HG02870 (cell line): Measurements from ENCODE around the gene PDCL3.

Source experiments
- ATAC-seq: cut with Tn5 transposase; IDR thresholded peaks from one replicate; pipeline ENCODE4 v1.9.1; 2021; ENCODE audit warnings: mild to moderate bottlenecking, moderate library complexity; ENCODE audit not compliant: unreplicated experiment

Gene PDCL3

GRCh38 chr2:100562613-100563406 lies at the start of gene PDCL3:
Gene PDCL3, plus strand, starts transcription at chr2:100562993. Its CDS starts 75 bp downstream, at chr2:100563068.
- ATAC-seq, result peak; percentile 93

GRCh38 chr2:100513650-100514049 lies 49.1 kb upstream of the PDCL3 start:
- no peak for ATAC-seq

GRCh38 chr2:100517556-100517955 lies 45.2 kb upstream of the PDCL3 start:
- ATAC-seq, result no peak

- ATAC-seq, result no peak
Observed at GRCh38 chr2:100518801-100519200, 44.0 kb upstream of the PDCL3 start.

GRCh38 chr2:100520224-100520623 lies 42.6 kb upstream of the PDCL3 start:
- no peak for ATAC-seq

- ATAC-seq, result no peak
Observed at GRCh38 chr2:100522430-100522829, 40.4 kb upstream of the PDCL3 start.

GRCh38 chr2:100524331-100524730 lies 38.5 kb upstream of the PDCL3 start:
- no peak for ATAC-seq

GRCh38 chr2:100526868-100527267 lies 35.9 kb upstream of the PDCL3 start:
- ATAC-seq, result no peak

- no peak for ATAC-seq
Observed at GRCh38 chr2:100527440-100528015, 35.3 kb upstream of the PDCL3 start.

- no peak for ATAC-seq
Observed at GRCh38 chr2:100529176-100529575, 33.6 kb upstream of the PDCL3 start.

- ATAC-seq, result no peak
Observed at GRCh38 chr2:100529900-100530299, 32.9 kb upstream of the PDCL3 start.

- ATAC-seq, result no peak
Observed at GRCh38 chr2:100535855-100536254, 26.9 kb upstream of the PDCL3 start.

GRCh38 chr2:100537918-100538317 lies 24.9 kb upstream of the PDCL3 start:
- ATAC-seq, result no peak

GRCh38 chr2:100539221-100539620 lies 23.6 kb upstream of the PDCL3 start:
- ATAC-seq, result no peak

GRCh38 chr2:100541404-100541803 lies 21.4 kb upstream of the PDCL3 start:
- ATAC-seq, result no peak

- no peak for ATAC-seq
Observed at GRCh38 chr2:100542418-100542817, 20.4 kb upstream of the PDCL3 start.

- no peak for ATAC-seq
Observed at GRCh38 chr2:100544911-100545596, 17.7 kb upstream of the PDCL3 start.

GRCh38 chr2:100546469-100546868 lies 16.3 kb upstream of the PDCL3 start:
- no peak for ATAC-seq

GRCh38 chr2:100548771-100549170 lies 14.0 kb upstream of the PDCL3 start:
- ATAC-seq, result no peak

GRCh38 chr2:100551303-100551702 lies 11.5 kb upstream of the PDCL3 start:
- no peak for ATAC-seq

- no peak for ATAC-seq
Observed at GRCh38 chr2:100554798-100555407, 7.9 kb upstream of the PDCL3 start.

GRCh38 chr2:100556746-100557145 lies 6.0 kb upstream of the PDCL3 start:
- ATAC-seq, result no peak
